Measurements from ENCODE around the gene PARD6B. TPM values are rescaled to one million over a fixed set of nuclear protein-coding genes. Genes with fewer than 3 reads are reported as not detected.

The PARD6B gene
- total and polyA plus RNA-seq, 2 experiments from 2014 or later: 14.6 to 41.0 TPM

DNA sequence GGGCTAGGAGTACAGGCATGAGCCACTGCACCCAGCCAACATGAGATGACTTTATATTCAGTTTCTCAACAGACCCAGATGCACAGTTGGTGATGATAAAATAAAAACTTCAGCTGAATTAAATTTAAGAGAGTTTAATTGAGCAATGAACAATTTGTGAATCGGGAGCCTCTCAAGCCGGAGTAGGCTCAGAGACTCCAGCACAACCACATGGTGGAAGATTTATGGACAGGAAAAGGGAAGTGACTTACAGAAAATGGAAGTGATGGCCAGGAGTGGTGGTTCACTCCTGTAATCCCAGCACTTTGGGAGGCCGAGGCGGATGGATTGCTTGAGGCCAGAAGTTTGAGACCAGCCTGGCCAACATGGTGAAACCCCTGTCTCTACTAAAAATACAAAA is 53.1 kb downstream of the PARD6B start:
- no peak overlapping the region for H3K4me2 ChIP-seq
- no peak overlapping the region for H2AFZ ChIP-seq
- H3K9me3 ChIP-seq (ENCODE audit: low read depth): no peaks in the 10 kb centered on the region
- no peaks in the 10 kb centered on the region for H4K20me1 ChIP-seq (ENCODE audit: insufficient read depth, poor library complexity, severe bottlenecking)
- no peaks in the 10 kb centered on the region for H3K79me2 ChIP-seq
- TF ChIP-seq CTCF (IDR thresholded peaks at IDR 0.05; ENCODE audit: poor library complexity): no peak
- TF ChIP-seq EZH2phosphoT487 (IDR thresholded peaks at IDR 0.05; ENCODE audit: low read depth, severe bottlenecking, unreplicated experiment): no peak
- TF ChIP-seq EZH2 (IDR thresholded peaks at IDR 0.05; ENCODE audit: borderline replicate concordance): no peak
- H3K4me1 ChIP-seq (ENCODE audit: insufficient read depth): peaks cover 8% of the 10 kb centered on the region
- no peaks in the 10 kb centered on the region for H3K9me2 ChIP-seq (replicated peaks; ENCODE audit: insufficient read depth)
- WGBS (ENCODE audit: low lambda C conversion rate, missing lambda C conversion rate): 96% methylated on average over 4 of the region's 4 CpGs
- no peaks in the 10 kb centered on the region for H3K36me3 ChIP-seq (replicated peaks; ENCODE audit: insufficient read depth, low read depth)
- no peak overlapping the region for H3K27ac ChIP-seq
- no peaks in the 10 kb centered on the region for H3K27me3 ChIP-seq
- DNase-seq (ENCODE audit: low spot score): no peak
- H3K4me3 ChIP-seq: no peak overlapping the region

DNA sequence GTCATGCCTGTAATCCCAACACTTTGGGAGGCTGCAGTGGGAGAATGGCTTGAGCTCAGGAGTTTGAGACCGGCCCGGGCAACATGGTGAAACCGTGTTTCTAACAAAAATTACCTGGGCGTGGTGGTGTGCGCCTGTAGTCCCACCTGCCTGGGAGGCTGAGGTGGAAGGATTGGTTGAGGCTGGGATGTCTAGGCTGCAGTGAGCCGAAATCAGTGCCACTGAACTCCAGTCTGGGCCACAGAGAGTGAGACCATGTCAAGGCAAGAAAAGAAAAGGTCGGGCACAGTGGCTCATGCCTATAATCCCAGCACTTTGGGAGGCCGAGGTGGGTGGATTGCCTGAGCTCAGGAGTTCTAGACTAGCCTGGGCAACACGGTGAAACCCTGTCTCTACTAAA is 55.3 kb downstream of the PARD6B start:
- TF ChIP-seq CTCF (IDR thresholded peaks at IDR 0.05; ENCODE audit: poor library complexity): no peak
- Histone ChIP-seq H3K9me3 (ENCODE audit: low read depth) (no peaks in the 10 kb centered on the region), H3K4me2 (no peak overlapping the region), H3K4me3 (no peak overlapping the region), H3K36me3 (replicated peaks; ENCODE audit: insufficient read depth, low read depth) (no peaks in the 10 kb centered on the region), H3K9me2 (replicated peaks; ENCODE audit: insufficient read depth) (no peaks in the 10 kb centered on the region), H3K27me3 (no peaks in the 10 kb centered on the region), H3K27ac (no peak overlapping the region), H3K79me2 (no peaks in the 10 kb centered on the region), H2AFZ (no peak overlapping the region), H3K4me1 (ENCODE audit: insufficient read depth) (peaks cover 29% of the 10 kb centered on the region), H4K20me1 (ENCODE audit: insufficient read depth, poor library complexity, severe bottlenecking) (no peaks in the 10 kb centered on the region)
- no peak for DNase-seq (ENCODE audit: low spot score)
- 98% methylated on average over 9 of the region's 9 CpGs for WGBS (ENCODE audit: low lambda C conversion rate, missing lambda C conversion rate)

DNA sequence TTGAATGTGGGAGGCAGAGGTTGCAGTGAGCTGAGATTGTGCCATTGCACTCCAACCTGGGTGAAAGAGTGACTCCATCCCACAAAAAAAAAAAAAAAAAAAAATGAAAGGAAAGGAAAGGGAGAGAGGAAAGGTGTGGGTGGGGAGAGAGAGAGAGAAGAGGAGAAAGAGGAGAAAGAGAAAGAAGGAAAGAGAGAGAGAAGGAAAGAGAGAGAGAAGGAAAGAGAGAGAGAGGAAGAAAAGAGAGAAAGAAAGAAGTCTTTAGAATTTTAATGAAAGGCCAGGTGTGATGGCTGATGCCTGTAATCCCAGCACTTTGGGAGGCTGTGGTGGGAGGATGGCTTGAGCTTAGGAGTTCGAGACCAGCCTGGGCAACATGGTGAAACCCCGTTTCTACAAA is 55.8 kb downstream of the PARD6B start:
- H3K27ac ChIP-seq: no peak overlapping the region
- no peaks in the 10 kb centered on the region for H3K9me3 ChIP-seq (ENCODE audit: low read depth)
- H3K9me2 ChIP-seq (replicated peaks; ENCODE audit: insufficient read depth): no peaks in the 10 kb centered on the region
- DNase-seq (ENCODE audit: low spot score): no peak
- H3K4me1 ChIP-seq (ENCODE audit: insufficient read depth): peaks cover 30% of the 10 kb centered on the region
- TF ChIP-seq EZH2phosphoT487 (IDR thresholded peaks at IDR 0.05; ENCODE audit: low read depth, severe bottlenecking, unreplicated experiment) (no peak), CTCF (IDR thresholded peaks at IDR 0.05; ENCODE audit: poor library complexity) (no peak), EZH2 (IDR thresholded peaks at IDR 0.05; ENCODE audit: borderline replicate concordance) (no peak)
- no peaks in the 10 kb centered on the region for H4K20me1 ChIP-seq (ENCODE audit: insufficient read depth, poor library complexity, severe bottlenecking)
- 95% methylated on average over 2 of the region's 2 CpGs for WGBS (ENCODE audit: low lambda C conversion rate, missing lambda C conversion rate)
- H3K4me2 ChIP-seq: no peak overlapping the region
- no peak overlapping the region for H3K4me3 ChIP-seq
- no peaks in the 10 kb centered on the region for H3K36me3 ChIP-seq (replicated peaks; ENCODE audit: insufficient read depth, low read depth)
- H2AFZ ChIP-seq: no peak overlapping the region
- H3K27me3 ChIP-seq: no peaks in the 10 kb centered on the region
- no peaks in the 10 kb centered on the region for H3K79me2 ChIP-seq
